GM18517 (cell line): ENCODE results near the gene LGALSL.
"Not testable (repeated sequence)": the region's sequence is repeated elsewhere in the genome, so short reads cannot be mapped to it uniquely, and the experiment has no call there.

Source experiments
- ATAC-seq: cut with Tn5 transposase; IDR thresholded peaks from one replicate; pipeline ENCODE4 v1.9.1; 2021; ENCODE audit warnings: mild to moderate bottlenecking, moderate library complexity; ENCODE audit not compliant: unreplicated experiment

LGALSL gene

GRCh38 chr2:64442277-64442676 is 11.7 kb upstream of the LGALSL start:
- ATAC-seq, result no peak

GRCh38 chr2:64442801-64443429 is 11.0 kb upstream of the LGALSL start:
- ATAC-seq, result no peak

GRCh38 chr2:64445970-64446369 is 8.0 kb upstream of the LGALSL start:
- ATAC-seq, result not testable (repeated sequence)

- no peak for ATAC-seq
These were observed 6.5 kb upstream of the LGALSL start for GRCh38 chr2:64447317-64448040.

GRCh38 chr2:64448041-64448426 is 5.9 kb upstream of the LGALSL start:
- ATAC-seq, result no peak

- no peak for ATAC-seq
These were observed 2.9 kb upstream of the LGALSL start for GRCh38 chr2:64451051-64451450.

- peak; percentile 42 for ATAC-seq
These were observed 697 bp downstream of the LGALSL start for GRCh38 chr2:64454386-64455332.

- no peak for ATAC-seq
These were observed 1.6 kb downstream of the LGALSL start for GRCh38 chr2:64455545-64455944.

GRCh38 chr2:64456293-64456692 is 2.3 kb downstream of the LGALSL start:
- ATAC-seq, result no peak

GRCh38 chr2:64457524-64457923 is 3.6 kb downstream of the LGALSL start:
- no peak for ATAC-seq

GRCh38 chr2:64459575-64459974 is 5.6 kb downstream of the LGALSL start:
- no peak for ATAC-seq

GRCh38 chr2:64460330-64460729 is 6.4 kb downstream of the LGALSL start:
- no peak for ATAC-seq

- no peak for ATAC-seq
These were observed 7.5 kb downstream of the LGALSL start for GRCh38 chr2:64461271-64462058.

- no peak for ATAC-seq
These were observed 8.2 kb downstream of the LGALSL start for GRCh38 chr2:64462171-64462570.

GRCh38 chr2:64462940-64463700 is 9.2 kb downstream of the LGALSL start:
- ATAC-seq, result no peak

- no peak for ATAC-seq
These were observed 9.8 kb downstream of the LGALSL start for GRCh38 chr2:64463781-64464180.

GRCh38 chr2:64466478-64467085 is 12.6 kb downstream of the LGALSL start:
- no peak for ATAC-seq

GRCh38 chr2:64467096-64467843 is 13.3 kb downstream of the LGALSL start:
- ATAC-seq, result no peak

- no peak for ATAC-seq
These were observed 15.3 kb downstream of the LGALSL start for GRCh38 chr2:64469261-64469660.
